K562 (cell line): ENCODE results near the gene ZNF593OS. TPM values are rescaled to one million over a fixed set of nuclear protein-coding genes. Genes with fewer than 3 reads are reported as not detected.

Source experiments
- BRF2 ChIP-seq: IDR thresholded peaks from 3 replicates; pipeline ENCODE4 v1.6.1; 2011; ENCODE audit warnings: borderline replicate concordance, mild to moderate bottlenecking; ENCODE audit not compliant: insufficient read length, insufficient read depth
- FUS ChIP-seq: fragments of 200-400 bp; formaldehyde crosslinking; optimal IDR thresholded peaks from 2 replicates; pipeline ENCODE3; 2017; ENCODE audit warnings: low read depth, low read length
- HNRNPK ChIP-seq: fragments of 200-400 bp; formaldehyde crosslinking; IDR thresholded peaks from one replicate; pipeline ENCODE4 v1.6.1; 2018; ENCODE audit warnings: mild to moderate bottlenecking, low read depth, low read length; ENCODE audit not compliant: poor library complexity, severe bottlenecking
- HNRNPLL ChIP-seq: fragments of 200-400 bp; formaldehyde crosslinking; IDR thresholded peaks from 2 replicates; pipeline ENCODE4 v1.6.1; 2017; ENCODE audit warnings: low read length, low read depth, mild to moderate bottlenecking; ENCODE audit not compliant: poor library complexity, severe bottlenecking
- MTA1 ChIP-seq: fragments of 450-650 bp; IDR thresholded peaks from 2 replicates; pipeline ENCODE4 v1.6.1; 2017; ENCODE audit warnings: borderline replicate concordance
- MTA2 ChIP-seq: fragments of 450-650 bp; IDR thresholded peaks from 2 replicates; pipeline ENCODE4 v1.6.1; 2016; ENCODE audit warnings: low read depth
- NFE2 ChIP-seq: IDR thresholded peaks from 2 replicates; pipeline ENCODE4 v1.6.1; 2014; ENCODE audit warnings: antibody characterized with exemption, low read depth
- PURB ChIP-seq: sonication (generic); formaldehyde crosslinking; IDR thresholded peaks from 2 replicates; pipeline ENCODE4 v1.9.0; 2021; ENCODE audit warnings: low read depth, mild to moderate bottlenecking, missing genetic modification reagents
- THAP7 ChIP-seq: fragments of 250-450 bp; sonication (Bioruptor Pico); IDR thresholded peaks from 2 replicates; pipeline ENCODE4 v1.5.0; 2021
- ZBTB17 ChIP-seq: fragments of 450-650 bp; formaldehyde crosslinking; IDR thresholded peaks from 2 replicates; pipeline ENCODE4 v1.4.0; 2020; ENCODE audit warnings: mild to moderate bottlenecking
- ZBTB40 ChIP-seq, 2 experiments: fragments of 450-650 bp in 1 of 2; sonication (generic) in 1 of 2; formaldehyde crosslinking in 1 of 2; IDR thresholded peaks; 2 replicates each; pipeline versions ENCODE4 v1.7.1 to v1.9.0; 2016 to 2022; ENCODE audit warnings: inconsistent platforms in 1 of 2, mild to moderate bottlenecking in 1 of 2, missing genetic modification reagents in 1 of 2
- ZNF232 ChIP-seq: sonication (generic); formaldehyde crosslinking; IDR thresholded peaks from 2 replicates; pipeline ENCODE4 v1.8.0; 2022; ENCODE audit warnings: mild to moderate bottlenecking, missing genetic modification reagents
- ZNF311 ChIP-seq: fragments of 250-450 bp; sonication (Bioruptor Pico); IDR thresholded peaks from 2 replicates; pipeline ENCODE4 v1.4.0; 2020; ENCODE audit warnings: mild to moderate bottlenecking, moderate library complexity
- ZNF511 ChIP-seq: sonication (generic); formaldehyde crosslinking; IDR thresholded peaks from 2 replicates; pipeline ENCODE4 v1.8.0; 2022; ENCODE audit warnings: mild to moderate bottlenecking, missing genetic modification reagents
- polyA plus RNA-seq, 8 experiments: library from polyadenylated mRNA; depleted of rRNA in 4 of 8; stranded (reverse) in 5 of 8; unstranded in 3 of 8; fragments of >200 nt; fragmentation: Nextera tagmentation in 2 of 8; fragmentation: Illumina TruSeq in 1 of 8; extraction: Ambion mirVana in 2 of 8; extraction: Trizol in 1 of 8; gene quantifications; 2 replicates each; pipeline versions ENCODE4 v1.2.1 to v1.2.3, GENCODE V29; 2011 to 2014; ENCODE audit warnings: inconsistent platforms in 1 of 8, missing spikeins in 1 of 8
- total RNA-seq, 7 experiments: library from RNA; depleted of rRNA in 6 of 7; stranded (reverse); fragments of >200 nt in 6 of 7; fragmentation: Illumina TruSeq in 2 of 7; extraction: Trizol in 2 of 7; gene quantifications; 2 replicates each; pipeline versions ENCODE4 v1.2.1 to v1.2.3, GENCODE V29; 2011 to 2021; ENCODE audit warnings: low replicate concordance in 1 of 7

ZNF593OS gene
- total and polyA plus RNA-seq, 9 of the 15 experiments (the other 6 are each of a cell fraction or from before 2014, with no cell fraction given): 0.24 to 0.27 TPM; not detected in 7

GRCh38 chr1:26122988-26123973 is 48.4 kb downstream of the ZNF593OS start (continued):
- TF ChIP-seq ZBTB40 (IDR thresholded peaks at IDR 0.05): 0 out of 2 replicates have a peak, but pooled peaks have one; percentile 24
- no peak for TF ChIP-seq ZBTB40 (CRISPR knock-in tag; IDR thresholded peaks at IDR 0.05)
- TF ChIP-seq HNRNPK: no peak
- peak; percentile 73 for TF ChIP-seq MTA1
- peak; percentile 58; the same call in 1 of the 2 replicates for TF ChIP-seq ZBTB17 (CRISPR knock-in tag)
- TF ChIP-seq FUS: no peak
- peak; percentile 90 for TF ChIP-seq NFE2
- peak; percentile 15; the same call in 1 of the 2 replicates for TF ChIP-seq MTA2
- no peak for TF ChIP-seq HNRNPLL
- no peak for TF ChIP-seq BRF2
- TF ChIP-seq THAP7: no peak
- no peak for TF ChIP-seq PURB (CRISPR knock-in tag)
- TF ChIP-seq ZNF511: no peak
- no peak for TF ChIP-seq ZNF232 (CRISPR knock-in tag)
- TF ChIP-seq ZNF311 (CRISPR knock-in tag): no peak
